Panc1 (cell line): ENCODE results near the gene TNS4. TPM values are rescaled to one million over a fixed set of nuclear protein-coding genes. Genes with fewer than 3 reads are reported as not detected.

ENCODE experiments used
- ATAC-seq: fragments of 200-7000 bp; cut with Tn5 transposase; 2 replicates; pipeline ENCODE4 v1.9.1; 2020; ENCODE audit warnings: mild to moderate bottlenecking, moderate library complexity
- BruUV-seq: library from RNA; stranded (reverse); fragments of 400-500 nt; replicated peaks from 2 replicates; lab custom pipeline; 2021; lab: Mats Ljungman, UMichigan
- CTCF ChIA-PET: fragments of 300-600 bp; sonication (Branson Sonifier 250); formaldehyde crosslinking; loops from one replicate; lab custom pipeline; 2022; ENCODE audit warnings: antibody characterized with exemption; lab: Charles Lee
- POLR2A ChIA-PET: fragments of 300-600 bp; sonication (Branson Sonifier 250); formaldehyde crosslinking; loops from one replicate; lab custom pipeline; 2022; ENCODE audit warnings: antibody characterized with exemption; lab: Charles Lee
- DNase-seq: peaks from one replicate; pipeline ENCODE4 v3.0.0-alpha.2; 2010; ENCODE audit warnings: low read depth, low spot score
- H3K27ac ChIP-seq: 2 replicates; pipeline ENCODE4 v1.5.1; 2011; ENCODE audit warnings: mild to moderate bottlenecking, low read length, inconsistent platforms
- H3K27me3 ChIP-seq: fragments of 200-500 bp; sonication (Bioruptor generic); 2 replicates; pipeline ENCODE4 v1.6.0; 2014; ENCODE audit warnings: low read length, inconsistent platforms; ENCODE audit not compliant: control insufficient read depth, insufficient read depth
- H3K36me3 ChIP-seq: fragments of 200-500 bp; sonication (Bioruptor generic); 2 replicates; pipeline ENCODE4 v1.5.1; 2014; ENCODE audit warnings: inconsistent platforms, mild to moderate bottlenecking, low read length, moderate library complexity; ENCODE audit not compliant: control insufficient read depth, insufficient read depth
- H3K4me1 ChIP-seq: 2 replicates; pipeline ENCODE4 v1.5.1; 2011; ENCODE audit warnings: inconsistent platforms, mild to moderate bottlenecking, low read length, moderate library complexity; ENCODE audit not compliant: control insufficient read depth, insufficient read depth
- H3K4me3 ChIP-seq, 2 experiments: 2 replicates each; pipeline ENCODE4 v1.5.1; 2011 to 2012; ENCODE audit warnings: low read depth in 2 of 2, low read length in 2 of 2, mild to moderate bottlenecking in 2 of 2, inconsistent platforms in 1 of 2, moderate library complexity in 1 of 2
- H3K9me3 ChIP-seq: fragments of 200-500 bp; sonication (Bioruptor generic); 2 replicates; pipeline ENCODE4 v1.5.1; 2014; ENCODE audit warnings: low read depth, mild to moderate bottlenecking, inconsistent platforms, low read length, moderate library complexity; ENCODE audit not compliant: control insufficient read depth, insufficient read depth
- POLR2AphosphoS5 ChIP-seq: IDR thresholded peaks from 2 replicates; pipeline ENCODE4 v1.6.1; 2012; ENCODE audit warnings: mild to moderate bottlenecking, low read depth, low read length, moderate library complexity
- SIN3A ChIP-seq: IDR thresholded peaks from 2 replicates; pipeline ENCODE4 v1.6.1; 2012; ENCODE audit warnings: low read depth, mild to moderate bottlenecking, low read length, moderate library complexity, borderline replicate concordance; ENCODE audit not compliant: insufficient read depth
- TCF7L2 ChIP-seq: IDR thresholded peaks from 2 replicates; pipeline ENCODE4 v1.6.1; 2011; ENCODE audit warnings: mild to moderate bottlenecking, low read depth, low read length, inconsistent platforms
- in situ Hi-C: cut with HindIII; loops from 2 replicates; pipeline ENCODE4 v1.10.0; 2016; ENCODE audit warnings: low sequenced_read_pairs, low pct_unique_long_range_greater_than_20kb
- intact Hi-C: fragments of 100-400 bp; cut with micrococcal nuclease; formaldehyde crosslinking; loops from one replicate; pipeline ENCODE4 v1.10.0; 2022; ENCODE audit not compliant: unreplicated experiment
- total RNA-seq: library from RNA; stranded (reverse); gene quantifications from one replicate; pipeline ENCODE4 v1.2.1, GENCODE V29; 2021; ENCODE audit not compliant: unreplicated experiment
- TF ChIP-seq, protein P1 (sequence below), 2 experiments: IDR thresholded peaks; 2 replicates each; pipeline ENCODE4 v1.6.1; 2011 to 2012; ENCODE audit warnings: low read depth in 2 of 2, control low read depth in 1 of 2, low read length in 1 of 2, mild to moderate bottlenecking in 1 of 2, moderate library complexity in 1 of 2; ENCODE audit not compliant: insufficient read depth in 1 of 2
- TF ChIP-seq, protein P2 (sequence below): fragments of 450-650 bp; IDR thresholded peaks from 2 replicates; pipeline ENCODE4 v1.5.1; 2017; ENCODE audit warnings: mild to moderate bottlenecking

The TNS4 gene
- total RNA-seq, 1 experiment from 2014 or later, result not detected

DNA sequence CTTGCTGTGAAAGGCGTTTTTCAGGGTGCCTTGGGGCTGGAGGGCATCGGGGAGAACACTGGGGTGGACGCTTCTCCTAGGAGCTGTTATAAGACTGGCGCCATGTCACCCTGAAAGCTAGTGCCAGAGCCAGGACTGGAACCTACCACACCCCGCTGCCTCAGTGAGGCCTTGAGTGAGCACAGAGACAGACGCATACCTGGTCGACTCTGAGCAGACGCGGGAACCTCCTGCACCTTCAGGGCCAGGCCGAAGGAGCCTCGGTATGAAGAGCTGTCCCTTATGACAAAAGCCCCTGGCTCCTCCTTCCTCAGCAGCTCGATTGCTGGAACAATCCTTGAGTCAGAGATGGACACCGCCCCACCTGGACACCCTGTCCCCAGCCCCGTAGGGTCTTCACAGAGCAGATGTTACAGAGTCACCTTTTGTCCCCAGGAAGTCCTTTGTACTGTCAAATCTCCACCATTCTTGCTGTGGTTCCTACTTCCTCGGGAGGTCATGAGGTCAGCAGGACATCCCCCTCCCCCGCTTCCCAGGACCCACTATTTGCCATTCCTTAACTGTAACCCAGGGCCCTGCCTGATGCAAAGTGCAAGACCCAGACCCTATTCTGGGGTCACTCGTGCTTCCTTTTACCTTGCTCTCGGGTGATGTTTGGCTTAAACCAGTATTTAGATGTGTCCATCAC lies 17.0 kb downstream of the TNS4 start:
- Histone ChIP-seq H3K9me3 (no peaks in the 10 kb centered on the region), H3K27ac (no peak overlapping the region), H3K27me3 (no peaks in the 10 kb centered on the region), H3K4me3 (no peak overlapping the region), H3K36me3 (no peaks in the 10 kb centered on the region), H3K4me1 (no peaks in the 10 kb centered on the region)
- no peak for TF ChIP-seq TCF7L2
- TF ChIP-seq, protein P1, sequence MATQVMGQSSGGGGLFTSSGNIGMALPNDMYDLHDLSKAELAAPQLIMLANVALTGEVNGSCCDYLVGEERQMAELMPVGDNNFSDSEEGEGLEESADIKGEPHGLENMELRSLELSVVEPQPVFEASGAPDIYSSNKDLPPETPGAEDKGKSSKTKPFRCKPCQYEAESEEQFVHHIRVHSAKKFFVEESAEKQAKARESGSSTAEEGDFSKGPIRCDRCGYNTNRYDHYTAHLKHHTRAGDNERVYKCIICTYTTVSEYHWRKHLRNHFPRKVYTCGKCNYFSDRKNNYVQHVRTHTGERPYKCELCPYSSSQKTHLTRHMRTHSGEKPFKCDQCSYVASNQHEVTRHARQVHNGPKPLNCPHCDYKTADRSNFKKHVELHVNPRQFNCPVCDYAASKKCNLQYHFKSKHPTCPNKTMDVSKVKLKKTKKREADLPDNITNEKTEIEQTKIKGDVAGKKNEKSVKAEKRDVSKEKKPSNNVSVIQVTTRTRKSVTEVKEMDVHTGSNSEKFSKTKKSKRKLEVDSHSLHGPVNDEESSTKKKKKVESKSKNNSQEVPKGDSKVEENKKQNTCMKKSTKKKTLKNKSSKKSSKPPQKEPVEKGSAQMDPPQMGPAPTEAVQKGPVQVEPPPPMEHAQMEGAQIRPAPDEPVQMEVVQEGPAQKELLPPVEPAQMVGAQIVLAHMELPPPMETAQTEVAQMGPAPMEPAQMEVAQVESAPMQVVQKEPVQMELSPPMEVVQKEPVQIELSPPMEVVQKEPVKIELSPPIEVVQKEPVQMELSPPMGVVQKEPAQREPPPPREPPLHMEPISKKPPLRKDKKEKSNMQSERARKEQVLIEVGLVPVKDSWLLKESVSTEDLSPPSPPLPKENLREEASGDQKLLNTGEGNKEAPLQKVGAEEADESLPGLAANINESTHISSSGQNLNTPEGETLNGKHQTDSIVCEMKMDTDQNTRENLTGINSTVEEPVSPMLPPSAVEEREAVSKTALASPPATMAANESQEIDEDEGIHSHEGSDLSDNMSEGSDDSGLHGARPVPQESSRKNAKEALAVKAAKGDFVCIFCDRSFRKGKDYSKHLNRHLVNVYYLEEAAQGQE (IDR thresholded peaks at IDR 0.05; ENCODE audit: insufficient read depth in 1 of 2, low read depth in 2 of 2, low read length in 1 of 2), result no peak
- no peak for TF ChIP-seq POLR2AphosphoS5
- TF ChIP-seq, protein P2, sequence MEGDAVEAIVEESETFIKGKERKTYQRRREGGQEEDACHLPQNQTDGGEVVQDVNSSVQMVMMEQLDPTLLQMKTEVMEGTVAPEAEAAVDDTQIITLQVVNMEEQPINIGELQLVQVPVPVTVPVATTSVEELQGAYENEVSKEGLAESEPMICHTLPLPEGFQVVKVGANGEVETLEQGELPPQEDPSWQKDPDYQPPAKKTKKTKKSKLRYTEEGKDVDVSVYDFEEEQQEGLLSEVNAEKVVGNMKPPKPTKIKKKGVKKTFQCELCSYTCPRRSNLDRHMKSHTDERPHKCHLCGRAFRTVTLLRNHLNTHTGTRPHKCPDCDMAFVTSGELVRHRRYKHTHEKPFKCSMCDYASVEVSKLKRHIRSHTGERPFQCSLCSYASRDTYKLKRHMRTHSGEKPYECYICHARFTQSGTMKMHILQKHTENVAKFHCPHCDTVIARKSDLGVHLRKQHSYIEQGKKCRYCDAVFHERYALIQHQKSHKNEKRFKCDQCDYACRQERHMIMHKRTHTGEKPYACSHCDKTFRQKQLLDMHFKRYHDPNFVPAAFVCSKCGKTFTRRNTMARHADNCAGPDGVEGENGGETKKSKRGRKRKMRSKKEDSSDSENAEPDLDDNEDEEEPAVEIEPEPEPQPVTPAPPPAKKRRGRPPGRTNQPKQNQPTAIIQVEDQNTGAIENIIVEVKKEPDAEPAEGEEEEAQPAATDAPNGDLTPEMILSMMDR, result no peak
- no peak for TF ChIP-seq SIN3A
- in situ Hi-C loops (no loop called here), intact Hi-C loops (no loop called here)
- ChIA-PET POLR2A (no interaction called here), CTCF (interaction anchor here (0.6 kb wide), 1 partner anchor 33 kb away, joined by 3 read pairs; no protein-coding TSS in a partner anchor)
- DNase-seq, result no peak
- ATAC-seq, result no peak
- no TSS peak for BruUV-seq

DNA sequence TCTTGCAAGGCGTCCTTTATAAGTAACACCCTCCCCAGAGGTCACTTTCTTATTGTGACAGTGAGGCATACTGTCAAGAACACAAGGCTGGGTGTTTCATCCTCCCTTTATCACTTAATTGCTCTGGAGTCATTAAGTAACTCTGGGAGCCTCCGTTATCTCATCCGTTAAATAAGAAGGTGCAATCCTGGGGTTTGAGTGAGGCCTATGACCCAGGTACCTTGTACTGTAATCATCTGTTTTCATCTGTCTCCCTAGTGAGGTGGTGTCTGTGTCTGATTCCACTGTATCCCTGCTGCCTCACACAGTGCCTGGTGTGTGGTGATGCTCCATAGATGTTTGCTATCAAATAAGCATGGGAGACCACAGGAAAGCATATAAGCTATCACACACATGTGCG lies 17.7 kb downstream of the TNS4 start:
- Histone ChIP-seq H3K27me3 (no peaks in the 10 kb centered on the region), H3K27ac (no peak overlapping the region), H3K4me3 (no peak overlapping the region), H3K4me1 (no peaks in the 10 kb centered on the region), H3K9me3 (no peaks in the 10 kb centered on the region), H3K36me3 (no peaks in the 10 kb centered on the region)
- no peak for ATAC-seq
- intact Hi-C loops (no loop called here), in situ Hi-C loops (no loop called here)
- BruUV-seq, result no TSS peak
- no peak for TF ChIP-seq SIN3A
- no peak for TF ChIP-seq POLR2AphosphoS5
- no peak for TF ChIP-seq TCF7L2
- TF ChIP-seq, protein P2, result no peak
- TF ChIP-seq, protein P1 (IDR thresholded peaks at IDR 0.05; ENCODE audit: insufficient read depth in 1 of 2, low read depth in 2 of 2, low read length in 1 of 2), result no peak
- ChIA-PET POLR2A (no interaction called here), CTCF (interaction anchor here (0.6 kb wide), 2 partner anchors 18 to 33 kb away, joined by 3 read pairs; no protein-coding TSS in a partner anchor)
- no peak for DNase-seq
